Measurements from ENCODE around the gene JAZF1.
"Not testable (repeated sequence)": the region's sequence is repeated elsewhere in the genome, so short reads cannot be mapped to it uniquely, and the experiment has no call there.

The JAZF1 gene

GRCh38 chr7:27860800-27861199, 319.8 kb downstream of the JAZF1 start:
- no peak for DNase-seq

GRCh38 chr7:27856703-27857485, 323.7 kb downstream of the JAZF1 start:
- DNase-seq: not testable (repeated sequence)

- DNase-seq: no peak
Measured at GRCh38 chr7:27850531-27850930, 330.1 kb downstream of the JAZF1 start.

GRCh38 chr7:27846388-27846787, 334.2 kb downstream of the JAZF1 start:
- no peak for DNase-seq

- no peak for DNase-seq
Measured at GRCh38 chr7:27843584-27844305, 336.9 kb downstream of the JAZF1 start.

- DNase-seq: no peak
Measured at GRCh38 chr7:27842851-27843250, 337.7 kb downstream of the JAZF1 start.

- DNase-seq: no peak
Measured at GRCh38 chr7:27842094-27842692, 338.4 kb downstream of the JAZF1 start.

- no peak for DNase-seq
Measured at GRCh38 chr7:27840760-27841364, 339.7 kb downstream of the JAZF1 start.

- no peak for DNase-seq
Measured at GRCh38 chr7:27840313-27840712, 340.3 kb downstream of the JAZF1 start.

GRCh38 chr7:27839099-27839498, 341.5 kb downstream of the JAZF1 start:
- DNase-seq: no peak

- no peak for DNase-seq
Measured at GRCh38 chr7:27836536-27836935, 344.1 kb downstream of the JAZF1 start.

- no peak for DNase-seq
Measured at GRCh38 chr7:27835376-27835775, 345.2 kb downstream of the JAZF1 start.

- no peak for DNase-seq
Measured at GRCh38 chr7:27834179-27834921, 346.2 kb downstream of the JAZF1 start.

- no peak for DNase-seq
Measured at GRCh38 chr7:27826357-27826756, 354.2 kb downstream of the JAZF1 start.

- DNase-seq: no peak
Measured at GRCh38 chr7:27825891-27826290, 354.7 kb downstream of the JAZF1 start.

GRCh38 chr7:27822245-27822644, 358.4 kb downstream of the JAZF1 start:
- no peak for DNase-seq

- DNase-seq: no peak
Measured at GRCh38 chr7:27812706-27813105, 367.9 kb downstream of the JAZF1 start.

- no peak for DNase-seq
Measured at GRCh38 chr7:27810186-27810585, 370.4 kb downstream of the JAZF1 start.

- DNase-seq: no peak
Measured at GRCh38 chr7:27808626-27809025, 372.0 kb downstream of the JAZF1 start.

GRCh38 chr7:27804139-27804538, 376.5 kb downstream of the JAZF1 start:
- DNase-seq: no peak

GRCh38 chr7:27802999-27803398, 377.6 kb downstream of the JAZF1 start:
- DNase-seq: no peak

GRCh38 chr7:27799212-27799611, 381.4 kb downstream of the JAZF1 start:
- no peak for DNase-seq

- DNase-seq: no peak
Measured at GRCh38 chr7:27795977-27796376, 384.6 kb downstream of the JAZF1 start.

All from NCI-H187 treated with DMSO at 0.1 percent for 48 hours (cell line).